ENCODE results near the gene FAM3C. TPM values are rescaled to one million over a fixed set of nuclear protein-coding genes. Genes with fewer than 3 reads are reported as not detected.

Gene FAM3C
- total and polyA plus RNA-seq, 3 experiments from 2014 or later = 27.5 to 51.2 (median 47.3) TPM

DNA sequence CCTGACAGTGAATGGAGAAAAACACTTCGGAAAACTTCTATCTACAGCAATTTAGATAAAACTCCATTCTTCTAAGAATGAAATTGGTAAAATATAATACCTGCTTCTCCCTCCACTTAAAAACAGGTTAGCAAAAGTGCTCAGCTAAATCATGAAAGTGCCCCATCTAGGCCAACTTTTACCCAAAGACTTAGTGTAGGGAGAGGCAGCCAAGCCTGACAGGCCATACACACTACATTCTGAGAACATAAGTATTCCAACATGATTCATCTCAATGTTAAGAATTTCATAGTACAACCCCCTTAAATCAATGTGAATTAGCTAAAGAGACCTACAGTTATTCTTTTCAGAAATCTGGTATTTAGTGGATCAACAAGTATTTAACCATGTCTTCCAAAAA, 7.2 kb downstream of the FAM3C start:
- Histone ChIP-seq H3K4me1 (ENCODE audit: insufficient read depth, low read length) (peaks cover 38% of the 10 kb centered on the region), H3K36me3 (ENCODE audit: insufficient read depth, low read length) (no peaks in the 10 kb centered on the region), H3K9me3 (ENCODE audit: low read length) (no peaks in the 10 kb centered on the region), H3K27me3 (ENCODE audit: insufficient read depth, low read length, poor library complexity, severe bottlenecking) (no peaks in the 10 kb centered on the region), H3K27ac (ENCODE audit: low read depth, low read length) (no peak overlapping the region), H3K4me3 (ENCODE audit: low read length) (no peak overlapping the region)
- Mint-ChIP-seq H3K27ac (peak overlapping the region in 6 of 8 donors; percentile 11 to 76 (median 55)), H3K36me3 (peaks cover 0 to 5% (median 5%) of the 10 kb centered on the region in 3 donors), H3K4me1 (peaks cover 80 to 95% (median 86%) of the 10 kb centered on the region in 3 donors), H3K4me3 (peak overlapping the region in 1 of 7 donors; percentile 2), H3K27me3 (no peaks in the 10 kb centered on the region), H3K9me3 (no peaks in the 10 kb centered on the region)
- CTCF ChIA-PET = interaction anchor here (0.8 to 0.9 kb wide), 3 partner anchors 9 to 49 kb away, joined by 3 read pairs; no protein-coding TSS in a partner anchor
- no peak for DNase-seq
- POLR2A ChIA-PET = no interaction called here

- Histone ChIP-seq H3K9me3 (ENCODE audit: low read length) (no peaks in the 10 kb centered on the region), H3K4me3 (ENCODE audit: low read length) (no peak overlapping the region), H3K27ac (ENCODE audit: low read depth, low read length) (no peak overlapping the region), H3K27me3 (ENCODE audit: insufficient read depth, low read length, poor library complexity, severe bottlenecking) (no peaks in the 10 kb centered on the region), H3K4me1 (ENCODE audit: insufficient read depth, low read length) (peaks cover 40% of the 10 kb centered on the region), H3K36me3 (ENCODE audit: insufficient read depth, low read length) (no peaks in the 10 kb centered on the region)
- Mint-ChIP-seq H3K36me3 (peaks cover 0 to 15% (median 0%) of the 10 kb centered on the region in 3 donors), H3K4me1 (peaks cover 70 to 92% (median 83%) of the 10 kb centered on the region in 3 donors), H3K4me3 (peak overlapping the region in 3 of 7 donors; percentile 2 to 19 (median 10)), H3K27ac (peak overlapping the region in 4 of 8 donors; percentile 10 to 41 (median 13)), H3K9me3 (no peaks in the 10 kb centered on the region), H3K27me3 (no peaks in the 10 kb centered on the region)
- ChIA-PET CTCF (interaction anchor here (1.6 to 3.8 kb wide), 3 partner anchors 11 to 52 kb away, joined by 6 to 41 read pairs (median 6); partner anchors contain the start of gene FAM3C), POLR2A (interaction anchor here (0.6 to 1.0 kb wide), 2 partner anchors 9 to 10 kb away, joined by 3 to 4 read pairs; partner anchors contain the start of gene FAM3C)
- peak in 1 of 5 donors; percentile 10 for DNase-seq
Observed at GRCh38 chr7:121385800-121386179, 10.3 kb downstream of the FAM3C start.

GRCh38 chr7:121385056-121385799, 10.9 kb downstream of the FAM3C start:
- Histone ChIP-seq H3K36me3 (ENCODE audit: insufficient read depth, low read length) (no peaks in the 10 kb centered on the region), H3K4me1 (ENCODE audit: insufficient read depth, low read length) (peaks cover 36% of the 10 kb centered on the region), H3K27me3 (ENCODE audit: insufficient read depth, low read length, poor library complexity, severe bottlenecking) (no peaks in the 10 kb centered on the region), H3K27ac (ENCODE audit: low read depth, low read length) (no peak overlapping the region), H3K9me3 (ENCODE audit: low read length) (no peaks in the 10 kb centered on the region), H3K4me3 (ENCODE audit: low read length) (no peak overlapping the region)
- H3K27me3 Mint-ChIP-seq = no peaks in the 10 kb centered on the region
- peaks cover 0 to 19% (median under 1%) of the 10 kb centered on the region in 3 donors for H3K36me3 Mint-ChIP-seq
- peaks cover 66 to 91% (median 80%) of the 10 kb centered on the region in 3 donors for H3K4me1 Mint-ChIP-seq
- H3K9me3 Mint-ChIP-seq = no peaks in the 10 kb centered on the region
- H3K4me3 Mint-ChIP-seq = peak overlapping the region in 2 of 7 donors; percentile 2 to 19
- peak overlapping the region in 4 of 8 donors; percentile 13 to 48 (median 26) for H3K27ac Mint-ChIP-seq
- CTCF ChIA-PET = interaction anchor here (1.6 to 3.8 kb wide), 3 partner anchors 11 to 53 kb away, joined by 6 to 41 read pairs (median 6); partner anchors contain the start of gene FAM3C
- DNase-seq = no peak
- POLR2A ChIA-PET = interaction anchor here (1.0 kb wide), 1 partner anchor 10 kb away, joined by 4 read pairs; no protein-coding TSS in a partner anchor

DNA sequence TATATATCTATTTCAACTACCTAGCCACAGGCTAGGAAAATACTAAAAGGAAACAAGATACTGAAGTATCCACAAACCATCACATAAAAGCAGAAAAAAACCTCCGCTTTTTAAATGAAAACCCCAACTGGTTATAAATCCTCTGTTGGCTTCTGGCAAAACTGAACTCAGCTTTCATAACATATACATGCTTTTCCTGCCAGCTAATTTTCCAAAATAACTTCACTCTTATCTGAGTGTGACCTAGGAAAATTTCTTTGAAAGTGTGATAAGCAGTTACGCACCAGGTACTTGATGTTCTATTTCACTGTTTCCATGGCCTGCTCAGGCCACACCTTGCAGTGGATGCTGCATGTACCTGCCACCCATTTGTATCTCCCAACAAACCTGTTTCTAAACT, 11.8 kb downstream of the FAM3C start:
- no peak overlapping the region for H3K4me3 ChIP-seq (ENCODE audit: low read length)
- H3K27me3 ChIP-seq (ENCODE audit: insufficient read depth, low read length, poor library complexity, severe bottlenecking) = no peaks in the 10 kb centered on the region
- Mint-ChIP-seq H3K36me3 (peaks cover 0 to 26% (median 4%) of the 10 kb centered on the region in 3 donors), H3K4me1 (peaks cover 56 to 91% (median 74%) of the 10 kb centered on the region in 3 donors), H3K9me3 (no peaks in the 10 kb centered on the region), H3K27ac (peak overlapping the region in 2 of 8 donors; percentile 10 to 48), H3K27me3 (no peaks in the 10 kb centered on the region), H3K4me3 (peak overlapping the region in 1 of 7 donors; percentile 13)
- no peaks in the 10 kb centered on the region for H3K9me3 ChIP-seq (ENCODE audit: low read length)
- CTCF ChIA-PET = interaction anchor here (1.6 to 1.9 kb wide), 3 partner anchors 12 to 17 kb away, joined by 3 to 10 read pairs (median 6); partner anchors contain the start of gene FAM3C
- H3K4me1 ChIP-seq (ENCODE audit: insufficient read depth, low read length) = peaks cover 30% of the 10 kb centered on the region
- H3K27ac ChIP-seq (ENCODE audit: low read depth, low read length) = no peak overlapping the region
- no peaks in the 10 kb centered on the region for H3K36me3 ChIP-seq (ENCODE audit: insufficient read depth, low read length)
- DNase-seq = no peak
- POLR2A ChIA-PET = no interaction called here

GRCh38 chr7:121383235-121383910, 12.7 kb downstream of the FAM3C start:
- Mint-ChIP-seq H3K27me3 (no peaks in the 10 kb centered on the region), H3K4me3 (peak overlapping the region in 1 of 7 donors; percentile 28), H3K4me1 (peaks cover 50 to 82% (median 65%) of the 10 kb centered on the region in 3 donors), H3K36me3 (peaks cover 0 to 30% (median 4%) of the 10 kb centered on the region in 3 donors), H3K9me3 (no peaks in the 10 kb centered on the region), H3K27ac (peak overlapping the region in 3 of 8 donors; percentile 29 to 70 (median 29))
- ChIA-PET POLR2A (interaction anchor here (1.0 kb wide), 1 partner anchor 13 kb away, joined by 11 read pairs; the partner anchor contains the start of gene FAM3C), CTCF (interaction anchor here (1.3 to 1.7 kb wide), 3 partner anchors 13 to 16 kb away, joined by 3 to 10 read pairs (median 6); partner anchors contain the start of gene FAM3C)
- Histone ChIP-seq H3K27me3 (ENCODE audit: insufficient read depth, low read length, poor library complexity, severe bottlenecking) (no peaks in the 10 kb centered on the region), H3K9me3 (ENCODE audit: low read length) (no peaks in the 10 kb centered on the region), H3K4me1 (ENCODE audit: insufficient read depth, low read length) (peaks cover 30% of the 10 kb centered on the region), H3K4me3 (ENCODE audit: low read length) (no peak overlapping the region), H3K36me3 (ENCODE audit: insufficient read depth, low read length) (no peaks in the 10 kb centered on the region), H3K27ac (ENCODE audit: low read depth, low read length) (no peak overlapping the region)
- DNase-seq = no peak

DNA sequence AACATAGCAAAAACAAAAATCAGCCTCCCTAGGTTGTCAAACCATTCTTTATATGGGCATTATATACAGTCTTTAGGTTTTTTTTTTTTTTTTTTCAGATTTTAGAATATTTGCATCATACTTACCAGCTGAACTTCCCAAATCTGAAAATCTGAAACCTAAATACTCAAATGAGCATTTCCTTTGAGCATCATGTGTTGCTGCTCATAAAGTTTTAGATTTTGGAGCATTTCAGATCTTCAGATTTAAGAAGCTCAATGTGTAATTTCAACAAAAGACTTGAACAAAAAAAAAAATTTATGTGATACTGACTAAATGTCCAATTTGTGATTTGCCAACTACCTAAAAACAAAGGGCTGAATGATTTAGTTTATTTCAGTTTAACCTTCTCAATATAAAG, 13.6 kb downstream of the FAM3C start:
- ChIA-PET CTCF (interaction anchor here (1.3 to 1.6 kb wide), 2 partner anchors 15 to 16 kb away, joined by 3 to 6 read pairs; no protein-coding TSS in a partner anchor), POLR2A (interaction anchor here (1.0 kb wide), 1 partner anchor 14 kb away, joined by 11 read pairs; the partner anchor contains the start of gene FAM3C)
- Histone ChIP-seq H3K9me3 (ENCODE audit: low read length) (no peaks in the 10 kb centered on the region), H3K4me3 (ENCODE audit: low read length) (no peak overlapping the region), H3K27ac (ENCODE audit: low read depth, low read length) (no peak overlapping the region), H3K4me1 (ENCODE audit: insufficient read depth, low read length) (peaks cover 30% of the 10 kb centered on the region), H3K27me3 (ENCODE audit: insufficient read depth, low read length, poor library complexity, severe bottlenecking) (no peaks in the 10 kb centered on the region), H3K36me3 (ENCODE audit: insufficient read depth, low read length) (no peaks in the 10 kb centered on the region)
- Mint-ChIP-seq H3K9me3 (no peaks in the 10 kb centered on the region), H3K36me3 (peaks cover 0 to 39% (median 4%) of the 10 kb centered on the region in 3 donors), H3K4me1 (peaks cover 45 to 73% (median 56%) of the 10 kb centered on the region in 3 donors), H3K27ac (no peak overlapping the region), H3K27me3 (no peaks in the 10 kb centered on the region), H3K4me3 (no peak overlapping the region)
- DNase-seq = no peak

GRCh38 chr7:121379930-121380329, 16.2 kb downstream of the FAM3C start:
- Mint-ChIP-seq H3K4me3 (no peak overlapping the region), H3K9me3 (no peaks in the 10 kb centered on the region), H3K4me1 (peaks cover 25 to 64% (median 41%) of the 10 kb centered on the region in 3 donors), H3K27ac (peak overlapping the region in 2 of 8 donors; percentile 26 to 59), H3K27me3 (no peaks in the 10 kb centered on the region), H3K36me3 (peaks cover 7 to 60% (median 7%) of the 10 kb centered on the region in 3 donors)
- POLR2A ChIA-PET = no interaction called here
- H3K27ac ChIP-seq (ENCODE audit: low read depth, low read length) = no peak overlapping the region
- no peak overlapping the region for H3K4me3 ChIP-seq (ENCODE audit: low read length)
- no peak for DNase-seq
- CTCF ChIA-PET = interaction anchor here (1.1 to 3.7 kb wide), 3 partner anchors 9 to 19 kb away, joined by 3 to 26 read pairs (median 4); partner anchors contain the start of gene FAM3C
- peaks cover 16% of the 10 kb centered on the region for H3K4me1 ChIP-seq (ENCODE audit: insufficient read depth, low read length)
- H3K27me3 ChIP-seq (ENCODE audit: insufficient read depth, low read length, poor library complexity, severe bottlenecking) = no peaks in the 10 kb centered on the region
- no peaks in the 10 kb centered on the region for H3K36me3 ChIP-seq (ENCODE audit: insufficient read depth, low read length)
- H3K9me3 ChIP-seq (ENCODE audit: low read length) = no peaks in the 10 kb centered on the region
